Activated naive CD8-positive, alpha-beta T cell treated with anti-CD3 and anti-CD28 coated beads, Interleukin-2, amount 10 ng/mL, durations not matched to agents 7 days and 5 days (primary cell): ENCODE results near the gene POLQ. TPM values are rescaled to one million over a fixed set of nuclear protein-coding genes. Genes with fewer than 3 reads are reported as not detected.
"Not testable (repeated sequence)": the region's sequence is repeated elsewhere in the genome, so short reads cannot be mapped to it uniquely, and the experiment has no call there.

Experiments used
- ATAC-seq: fragments of 150-1000 bp; cut with Tn5 transposase; one replicate; pipeline ENCODE4 v1.10.0; 2021; ENCODE audit warnings: low read depth, moderate library complexity
- POLR2A ChIA-PET: fragments of 350-600 bp; sonication (Branson Sonifier 250); formaldehyde crosslinking; loops from one replicate; lab custom pipeline; 2021; ENCODE audit warnings: antibody characterized with exemption; lab: Charles Lee
- DNase-seq: peaks from one replicate; pipeline ENCODE4 v3.0.0; 2021
- H3K27ac Mint-ChIP-seq: one replicate; pipeline ENCODE4 v1.8.0; 2022; ENCODE audit warnings: mild to moderate bottlenecking, mixed read lengths
- H3K27me3 Mint-ChIP-seq: one replicate; pipeline ENCODE4 v1.8.0; 2022; ENCODE audit warnings: mild to moderate bottlenecking, moderate library complexity, mixed read lengths
- H3K36me3 Mint-ChIP-seq: one replicate; pipeline ENCODE4 v1.8.0; 2021; ENCODE audit warnings: mild to moderate bottlenecking, mixed read lengths
- H3K4me1 Mint-ChIP-seq: one replicate; pipeline ENCODE4 v1.8.0; 2021; ENCODE audit warnings: mixed read lengths
- H3K4me3 Mint-ChIP-seq: one replicate; pipeline ENCODE4 v1.8.0; 2022; ENCODE audit warnings: mild to moderate bottlenecking, moderate library complexity, mixed read lengths
- H3K9me3 Mint-ChIP-seq: one replicate; pipeline ENCODE4 v1.8.0; 2021; ENCODE audit warnings: mixed read lengths
- total RNA-seq, 2 experiments: library from RNA; stranded (reverse); gene quantifications; one replicate each; pipeline ENCODE4 v1.2.3, GENCODE V29; 2021

The POLQ gene
- total RNA-seq: 10 to 100 TPM; 22.3 to 25.9 TPM

GRCh38 chr3:121545574-121546455 lies at the start of gene POLQ:
Gene POLQ, minus strand, starts transcription at chr3:121545988. Its CDS starts 111 bp downstream, at chr3:121545877.
- Mint-ChIP-seq H3K36me3 (peaks cover 15% of the 10 kb centered on the region), H3K4me1 (peaks cover 13% of the 10 kb centered on the region), H3K4me3 (peak within 1 kb of the TSS; percentile 96), H3K27me3 (no peaks in the 10 kb centered on the region), H3K27ac (peak within 1 kb of the TSS; percentile 87), H3K9me3 (no peaks in the 10 kb centered on the region)
- ATAC-seq: peak; percentile 97
- POLR2A ChIA-PET: interaction anchor here (0.6 to 2.0 kb wide), 8 partner anchors 90 to 1762 kb away, joined by 3 to 8 read pairs (median 3); partner anchors contain the start of genes GOLGB1, HCLS1 and WDR5B
- DNase-seq: peak; percentile 83

DNA sequence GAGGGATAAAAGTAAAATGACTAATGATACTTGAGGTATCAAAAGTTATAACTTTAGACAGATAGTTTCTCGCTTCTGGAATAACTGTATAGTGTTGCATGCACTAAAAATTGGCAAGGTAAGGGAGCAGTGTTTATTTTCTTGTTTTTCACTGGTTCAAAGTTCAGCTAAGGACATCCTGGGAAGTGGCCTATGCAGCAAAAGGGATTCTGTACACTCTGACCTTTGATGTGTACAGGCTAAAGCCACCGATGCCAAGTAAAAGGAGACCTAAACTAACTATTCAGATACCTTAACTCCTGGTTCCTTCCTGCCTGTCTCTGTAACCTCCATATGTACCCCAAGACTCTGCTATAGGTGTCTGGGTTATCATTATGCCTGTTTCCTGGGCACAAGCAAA lies 49.1 kb upstream of the POLQ start:
- no peak for DNase-seq
- POLR2A ChIA-PET: no interaction called here
- Mint-ChIP-seq H3K27me3 (peaks cover 12% of the 10 kb centered on the region), H3K4me3 (no peak overlapping the region), H3K36me3 (no peaks in the 10 kb centered on the region), H3K27ac (no peak overlapping the region), H3K4me1 (no peaks in the 10 kb centered on the region), H3K9me3 (no peaks in the 10 kb centered on the region)
- ATAC-seq: no peak

DNA sequence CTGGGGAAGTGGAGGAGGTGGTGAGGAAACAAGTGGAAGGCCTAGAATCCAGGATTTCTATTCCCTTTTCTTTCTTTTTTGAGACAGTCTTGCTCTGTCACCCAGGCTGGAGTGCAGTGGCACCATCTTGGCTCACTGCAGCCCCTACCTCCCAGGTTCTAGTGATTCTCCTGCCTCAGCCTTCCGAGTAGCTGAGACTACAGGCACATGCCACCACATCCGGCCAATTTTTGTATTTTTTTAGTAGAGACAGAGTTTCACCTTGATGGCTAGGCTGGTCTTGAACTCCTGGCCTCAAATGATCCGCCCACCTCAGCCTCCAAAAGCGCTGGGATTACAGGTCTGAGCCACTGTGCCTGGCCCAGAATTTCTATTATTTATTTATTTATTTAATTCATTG lies 48.0 kb upstream of the POLQ start:
- not testable (repeated sequence) for H3K4me3 Mint-ChIP-seq
- peaks cover 14% of the 10 kb centered on the region for H3K27me3 Mint-ChIP-seq

GRCh38 chr3:121592856-121593702 lies 47.3 kb upstream of the POLQ start, which contains the start of gene FBXO40:
Gene FBXO40, plus strand, starts transcription at chr3:121593379. Its CDS starts 27,197 bp downstream, at chr3:121620576.
- no peaks in the 10 kb centered on the region for H3K36me3 Mint-ChIP-seq
- no peaks in the 10 kb centered on the region for H3K4me1 Mint-ChIP-seq
- H3K4me3 Mint-ChIP-seq: no peak within 1 kb of the TSS
- H3K9me3 Mint-ChIP-seq: no peaks in the 10 kb centered on the region
- ATAC-seq (no peak), DNase-seq (no peak)
- POLR2A ChIA-PET: no interaction called here
- peaks cover 14% of the 10 kb centered on the region for H3K27me3 Mint-ChIP-seq
- H3K27ac Mint-ChIP-seq: no peak within 1 kb of the TSS

More for the DNA sequence above, 48.0 kb upstream of the POLQ start:
- H3K27ac Mint-ChIP-seq, H3K36me3 Mint-ChIP-seq, DNase-seq, H3K4me1 Mint-ChIP-seq, POLR2A ChIA-PET, ATAC-seq, H3K9me3 Mint-ChIP-seq: not testable (repeated sequence)

DNA sequence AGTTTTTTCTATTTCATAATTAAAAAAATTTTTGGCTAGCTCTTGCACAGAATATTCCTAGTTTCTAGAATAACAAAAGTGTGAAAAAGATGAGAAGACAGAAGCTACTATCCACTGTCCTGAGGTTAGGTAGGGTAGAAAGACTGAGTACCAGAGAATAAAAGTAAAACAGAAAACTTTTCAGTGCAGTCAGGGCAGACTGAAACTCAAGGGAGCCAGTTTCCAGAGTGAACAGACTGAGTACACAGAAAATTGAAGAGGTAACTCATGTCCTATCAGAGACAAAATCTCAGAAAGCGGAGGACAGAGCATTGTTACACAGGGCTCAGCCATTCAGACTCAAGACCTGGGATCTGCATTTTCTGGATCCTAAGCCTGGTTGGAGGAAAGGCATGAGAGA lies 38.6 kb upstream of the POLQ start:
- no peaks in the 10 kb centered on the region for H3K36me3 Mint-ChIP-seq
- no peak overlapping the region for H3K27ac Mint-ChIP-seq
- DNase-seq (no peak), ATAC-seq (no peak)
- peaks cover 10% of the 10 kb centered on the region for H3K27me3 Mint-ChIP-seq
- H3K4me3 Mint-ChIP-seq: no peak overlapping the region
- no peaks in the 10 kb centered on the region for H3K9me3 Mint-ChIP-seq
- H3K4me1 Mint-ChIP-seq: no peaks in the 10 kb centered on the region
- POLR2A ChIA-PET: no interaction called here

DNA sequence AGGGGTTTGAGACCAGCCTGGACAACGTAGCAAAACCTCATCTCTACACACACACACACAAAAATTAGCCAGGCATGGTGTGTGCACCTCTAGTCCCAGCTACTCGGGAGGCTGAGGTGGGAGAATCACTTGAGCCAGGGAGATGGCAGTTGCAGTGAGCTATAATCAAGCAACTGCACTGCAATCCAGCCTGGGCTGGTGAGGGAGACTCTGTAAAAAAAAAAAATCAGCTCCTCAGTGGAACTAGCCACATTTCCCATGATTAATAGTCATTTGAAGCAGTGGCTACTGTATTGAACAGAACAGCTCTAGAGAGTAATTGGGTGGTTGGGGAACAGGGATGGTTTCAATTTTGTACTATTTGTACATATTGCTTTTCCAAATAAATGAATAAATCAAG lies 35.9 kb upstream of the POLQ start:
- H3K9me3 Mint-ChIP-seq: no peaks in the 10 kb centered on the region
- POLR2A ChIA-PET: no interaction called here
- no peak overlapping the region for H3K4me3 Mint-ChIP-seq
- peaks cover 15% of the 10 kb centered on the region for H3K27me3 Mint-ChIP-seq
- no peak overlapping the region for H3K27ac Mint-ChIP-seq
- ATAC-seq (no peak), DNase-seq (no peak)
- no peaks in the 10 kb centered on the region for H3K36me3 Mint-ChIP-seq
- no peaks in the 10 kb centered on the region for H3K4me1 Mint-ChIP-seq

GRCh38 chr3:121574449-121574848 lies 28.7 kb upstream of the POLQ start:
- POLR2A ChIA-PET: interaction anchor here (0.6 kb wide), 1 partner anchor 56 kb away, joined by 3 read pairs; no protein-coding TSS in a partner anchor
- DNase-seq (no peak), ATAC-seq (no peak)
- no peaks in the 10 kb centered on the region for H3K4me1 Mint-ChIP-seq
- H3K36me3 Mint-ChIP-seq: no peaks in the 10 kb centered on the region
- no peaks in the 10 kb centered on the region for H3K9me3 Mint-ChIP-seq
- no peak overlapping the region for H3K4me3 Mint-ChIP-seq
- H3K27me3 Mint-ChIP-seq: peaks cover 19% of the 10 kb centered on the region
- no peak overlapping the region for H3K27ac Mint-ChIP-seq

DNA sequence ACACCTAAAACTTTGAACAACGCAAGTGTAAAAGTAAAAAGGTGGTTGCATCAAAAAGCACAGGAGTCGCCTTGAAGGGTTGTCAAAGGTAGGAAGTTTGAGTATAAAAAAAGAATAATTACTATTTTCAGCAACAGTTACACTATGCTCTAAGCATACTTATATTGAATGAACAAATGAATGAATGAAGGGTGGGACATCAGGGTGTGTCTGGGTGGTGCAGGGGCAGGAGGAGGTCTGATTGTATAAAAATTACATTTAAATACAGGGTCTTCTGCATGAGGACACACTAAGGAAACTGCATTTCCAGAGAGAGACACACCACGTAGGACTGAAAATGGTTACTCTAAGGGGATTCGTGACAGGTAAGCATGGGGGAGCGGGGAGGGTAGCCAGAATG lies 21.9 kb upstream of the POLQ start, which contains the start of gene ARGFX:
TSS of gene ARGFX (plus strand) at position 301 of the 400 bp plus-strand sequence. CDS start 2,765 bp downstream, outside the sequence.
- H3K4me1 Mint-ChIP-seq: no peaks in the 10 kb centered on the region
- no peak within 1 kb of the TSS for H3K27ac Mint-ChIP-seq
- ATAC-seq (no peak), DNase-seq (no peak)
- peaks cover 11% of the 10 kb centered on the region for H3K27me3 Mint-ChIP-seq
- POLR2A ChIA-PET: no interaction called here
- no peaks in the 10 kb centered on the region for H3K36me3 Mint-ChIP-seq
- no peak within 1 kb of the TSS for H3K4me3 Mint-ChIP-seq
- H3K9me3 Mint-ChIP-seq: no peaks in the 10 kb centered on the region

- POLR2A ChIA-PET: no interaction called here
- Mint-ChIP-seq H3K4me1 (no peaks in the 10 kb centered on the region), H3K9me3 (no peaks in the 10 kb centered on the region), H3K27ac (no peak overlapping the region), H3K4me3 (no peak overlapping the region), H3K27me3 (peaks cover 15% of the 10 kb centered on the region), H3K36me3 (no peaks in the 10 kb centered on the region)
- ATAC-seq (no peak), DNase-seq (no peak)
These were observed 21.0 kb upstream of the POLQ start for GRCh38 chr3:121566773-121567172.

DNA sequence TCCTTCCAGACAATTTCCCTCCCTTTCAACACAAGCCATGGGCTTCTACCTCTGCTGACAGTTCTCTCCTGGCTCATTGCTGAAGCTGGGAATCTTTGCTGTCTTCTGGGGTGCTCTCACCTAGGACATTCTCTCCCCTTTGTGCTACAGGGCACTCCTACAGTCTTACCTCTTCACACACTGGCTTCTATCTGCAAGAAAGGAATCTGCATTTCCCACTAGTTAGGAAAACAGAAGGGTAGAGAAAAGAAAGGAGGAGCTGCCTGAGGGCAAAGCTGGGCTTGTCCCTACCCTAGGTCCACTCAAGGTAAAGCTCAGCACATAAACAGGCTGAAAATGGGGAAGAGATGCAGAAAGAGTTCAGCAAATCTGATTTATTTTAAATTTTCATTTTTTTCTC lies 16.4 kb upstream of the POLQ start:
- POLR2A ChIA-PET: no interaction called here
- no peaks in the 10 kb centered on the region for H3K36me3 Mint-ChIP-seq
- H3K27me3 Mint-ChIP-seq: peaks cover 10% of the 10 kb centered on the region
- no peak for DNase-seq
- H3K9me3 Mint-ChIP-seq: no peaks in the 10 kb centered on the region
- H3K4me3 Mint-ChIP-seq: no peak overlapping the region
- ATAC-seq: no peak
- H3K27ac Mint-ChIP-seq: no peak overlapping the region
- no peaks in the 10 kb centered on the region for H3K4me1 Mint-ChIP-seq

- Mint-ChIP-seq H3K9me3 (no peaks in the 10 kb centered on the region), H3K4me1 (no peaks in the 10 kb centered on the region), H3K27ac (no peak overlapping the region), H3K36me3 (no peaks in the 10 kb centered on the region), H3K27me3 (peaks cover 10% of the 10 kb centered on the region), H3K4me3 (no peak overlapping the region)
- POLR2A ChIA-PET: no interaction called here
- ATAC-seq (no peak), DNase-seq (no peak)
These were observed 11.7 kb upstream of the POLQ start for GRCh38 chr3:121557426-121557934.

DNA sequence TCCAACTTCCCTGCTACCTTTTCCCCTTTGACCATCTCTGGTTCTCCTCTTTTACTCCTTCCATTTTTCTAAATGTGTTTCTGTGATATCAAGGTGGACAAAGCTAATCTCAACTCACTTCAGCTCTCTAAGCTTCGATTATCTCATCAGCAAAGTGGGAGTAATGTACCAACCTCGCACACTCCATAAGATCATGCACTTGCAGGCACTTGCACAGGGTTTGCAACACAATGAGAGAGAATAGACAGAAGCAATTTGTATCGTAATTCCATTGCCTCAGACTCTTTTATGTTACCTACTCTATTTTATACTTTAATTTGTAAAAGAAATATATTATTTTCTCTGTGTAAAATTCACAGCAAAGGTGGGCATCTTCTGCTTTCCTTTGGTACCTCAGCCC lies 7.0 kb upstream of the POLQ start:
- H3K27ac Mint-ChIP-seq: no peak overlapping the region
- DNase-seq (no peak), ATAC-seq (no peak)
- POLR2A ChIA-PET: no interaction called here
- H3K36me3 Mint-ChIP-seq: no peaks in the 10 kb centered on the region
- peaks cover 1% of the 10 kb centered on the region for H3K4me1 Mint-ChIP-seq
- peaks cover 9% of the 10 kb centered on the region for H3K27me3 Mint-ChIP-seq
- no peak overlapping the region for H3K4me3 Mint-ChIP-seq
- no peaks in the 10 kb centered on the region for H3K9me3 Mint-ChIP-seq

DNA sequence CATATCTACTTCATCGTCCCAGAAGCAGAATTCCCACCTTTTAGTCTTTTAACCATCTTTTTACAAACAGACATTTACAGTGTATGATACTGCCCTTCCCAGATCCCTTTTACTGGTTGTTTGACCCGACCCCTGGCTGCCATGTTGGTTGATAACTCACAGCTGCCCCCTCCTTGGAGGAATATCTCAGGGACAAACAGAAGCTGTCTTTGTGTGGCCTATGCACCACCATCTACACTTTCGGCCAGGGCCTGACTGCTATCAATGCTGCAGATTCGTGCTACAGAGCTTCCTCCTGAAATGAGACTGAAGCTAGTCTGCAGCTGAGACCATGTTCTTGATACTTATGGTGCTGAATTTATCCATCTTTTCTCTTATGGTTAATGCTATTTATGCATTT lies 6.6 kb upstream of the POLQ start:
- Mint-ChIP-seq H3K36me3 (no peaks in the 10 kb centered on the region), H3K4me3 (no peak overlapping the region), H3K27ac (no peak overlapping the region), H3K9me3 (no peaks in the 10 kb centered on the region), H3K27me3 (peaks cover 9% of the 10 kb centered on the region), H3K4me1 (peaks cover 1% of the 10 kb centered on the region)
- POLR2A ChIA-PET: no interaction called here
- ATAC-seq (no peak), DNase-seq (no peak)
